Activated T-helper 2 cell treated with anti-CD3 and anti-CD28 coated beads, Interferon-gamma antibody, Interleukin-2, Interleukin-4, amounts not matched to agents 10 μg/mL and 5 μg/mL and 100 μg/mL, durations not matched to agents 14 hours and 24 hours and 36 hours (primary cell): Measurements from ENCODE around the gene NPTN. TPM values are rescaled to one million over a fixed set of nuclear protein-coding genes. Genes with fewer than 3 reads are reported as not detected.

ENCODE experiments used
- DNase-seq: peaks from one replicate; pipeline ENCODE4 v3.0.0; 2021; ENCODE audit warnings: low spot score
- H3K27ac Mint-ChIP-seq: one replicate; pipeline ENCODE4 v1.8.0; 2021; ENCODE audit warnings: mixed read lengths
- H3K27me3 Mint-ChIP-seq: one replicate; pipeline ENCODE4 v1.8.0; 2021; ENCODE audit warnings: low read depth, mixed read lengths
- H3K36me3 Mint-ChIP-seq: one replicate; pipeline ENCODE4 v1.8.0; 2021; ENCODE audit warnings: low read depth, mixed read lengths
- H3K4me1 Mint-ChIP-seq: one replicate; pipeline ENCODE4 v1.8.0; 2021; ENCODE audit warnings: low read depth, mixed read lengths
- H3K4me3 Mint-ChIP-seq: one replicate; pipeline ENCODE4 v1.8.0; 2021; ENCODE audit warnings: low read depth, mild to moderate bottlenecking, moderate library complexity, mixed read lengths
- H3K9me3 Mint-ChIP-seq: one replicate; pipeline ENCODE4 v1.8.0; 2021; ENCODE audit warnings: mixed read lengths
- intact Hi-C: fragments of 100-400 bp; cut with micrococcal nuclease; formaldehyde crosslinking; loops from one replicate; pipeline ENCODE4 v1.15.1; 2023
- total RNA-seq: library from RNA; stranded (reverse); gene quantifications from 2 replicates; pipeline ENCODE4 v1.2.3, GENCODE V29; 2022

NPTN gene
- total RNA-seq, 1 donor from 2014 or later: 76.6 TPM

DNA sequence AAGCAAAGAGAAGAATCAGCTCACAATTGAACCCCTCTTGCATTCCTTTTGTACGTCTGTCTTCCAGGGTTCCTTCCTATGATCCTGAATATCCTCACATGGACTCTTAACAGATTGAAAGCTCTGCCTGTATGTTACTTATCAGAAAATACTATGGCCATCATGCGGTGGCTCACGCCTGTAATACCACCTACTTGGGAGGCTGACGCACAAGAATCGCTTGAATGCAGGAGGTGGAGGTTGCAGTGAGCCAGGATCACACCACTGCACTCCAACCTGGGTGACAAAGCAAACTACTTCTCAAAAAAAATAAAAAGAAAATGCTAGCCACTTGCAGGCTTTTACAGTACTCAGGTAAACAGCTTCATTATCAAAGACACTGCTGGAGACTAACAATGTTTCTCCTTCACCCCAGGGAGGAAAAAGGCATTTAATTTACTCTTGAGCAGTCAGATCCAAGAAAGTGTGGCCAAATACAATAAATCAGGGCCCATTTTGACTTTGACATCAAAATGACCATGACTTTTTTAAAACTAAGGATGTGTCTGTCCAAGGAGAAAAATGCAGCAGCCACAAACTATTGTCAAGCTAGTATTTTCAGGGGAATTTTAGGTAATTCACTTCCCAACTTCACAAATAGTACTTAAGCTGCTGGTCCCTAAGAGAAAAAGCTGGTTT, 27.3 kb downstream of the NPTN start:
- Mint-ChIP-seq H3K36me3 (peaks cover 16% of the 10 kb centered on the region), H3K27ac (no peak overlapping the region), H3K9me3 (no peaks in the 10 kb centered on the region), H3K27me3 (no peaks in the 10 kb centered on the region), H3K4me1 (peaks cover 18% of the 10 kb centered on the region), H3K4me3 (no peak overlapping the region)
- DNase-seq: no peak
- intact Hi-C loops: no loop called here

DNA sequence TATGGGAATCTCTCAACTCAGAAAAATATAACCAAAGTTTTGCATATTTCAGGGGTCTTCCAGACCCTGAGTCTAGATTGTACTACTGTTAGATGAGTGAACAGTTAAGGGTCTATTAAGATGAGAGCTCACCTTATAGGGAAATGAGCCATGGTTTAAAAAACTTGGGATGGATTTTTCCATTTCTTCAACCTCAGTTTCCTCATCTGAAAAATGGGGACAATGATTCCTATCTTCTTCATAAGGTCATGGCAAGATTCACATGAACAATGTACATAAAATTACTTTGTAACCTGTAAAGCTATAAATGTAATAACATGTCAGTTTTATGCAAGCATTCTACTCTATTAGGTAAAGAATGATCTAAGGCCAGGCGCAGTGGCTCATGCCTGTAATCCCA, 28.7 kb downstream of the NPTN start:
- no peak for DNase-seq
- H3K36me3 Mint-ChIP-seq: peaks cover 16% of the 10 kb centered on the region
- H3K27me3 Mint-ChIP-seq: no peaks in the 10 kb centered on the region
- H3K27ac Mint-ChIP-seq: no peak overlapping the region
- no peak overlapping the region for H3K4me3 Mint-ChIP-seq
- no peaks in the 10 kb centered on the region for H3K9me3 Mint-ChIP-seq
- H3K4me1 Mint-ChIP-seq: peaks cover 18% of the 10 kb centered on the region
- intact Hi-C loops: no loop called here

DNA sequence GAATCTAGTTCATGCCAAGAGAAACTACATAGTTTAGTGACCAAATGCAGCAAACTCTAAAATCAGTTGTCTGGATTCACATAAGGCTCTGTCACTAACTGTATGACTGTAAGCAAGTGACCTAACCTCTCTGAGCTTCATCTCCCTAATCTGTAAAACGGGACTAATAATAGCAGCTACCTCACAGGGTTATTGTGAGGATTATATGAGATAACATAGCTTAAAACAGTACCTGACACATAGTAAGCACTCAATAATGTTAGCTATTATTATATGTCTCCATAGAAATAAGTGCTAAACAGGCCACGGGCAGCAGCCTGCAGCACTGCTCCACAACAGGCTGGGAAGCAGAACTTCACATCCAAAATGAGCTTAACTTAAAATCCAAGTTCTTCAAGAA, 30.2 kb downstream of the NPTN start:
- H3K4me3 Mint-ChIP-seq: no peak overlapping the region

DNA sequence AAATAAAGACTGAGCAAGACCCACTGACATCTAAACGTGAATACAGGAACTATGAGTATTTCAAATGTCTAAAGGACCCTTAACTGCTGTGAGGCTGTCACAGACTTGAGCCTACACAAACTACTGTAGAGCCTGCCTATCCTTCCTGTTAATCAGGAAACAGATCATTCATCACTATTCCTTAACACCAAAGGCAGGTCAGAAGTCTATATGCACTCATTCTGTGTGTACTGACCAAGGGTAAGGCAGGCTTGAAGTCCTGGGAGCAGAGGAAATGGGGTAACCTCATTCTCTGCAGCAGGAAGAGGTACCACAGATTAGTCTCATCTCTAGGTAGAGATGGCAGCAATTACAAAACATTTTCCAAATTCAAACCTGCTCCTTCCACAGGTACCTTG, 30.7 kb downstream of the NPTN start:
- H3K9me3 Mint-ChIP-seq: no peaks in the 10 kb centered on the region
- peaks cover 11% of the 10 kb centered on the region for H3K36me3 Mint-ChIP-seq
- H3K27ac Mint-ChIP-seq: no peak overlapping the region
- DNase-seq: no peak
- intact Hi-C loops: no loop called here
- no peaks in the 10 kb centered on the region for H3K27me3 Mint-ChIP-seq
- no peak overlapping the region for H3K4me3 Mint-ChIP-seq
- peaks cover 8% of the 10 kb centered on the region for H3K4me1 Mint-ChIP-seq

More for the DNA sequence above, 30.2 kb downstream of the NPTN start:
- intact Hi-C loops: no loop called here
- Mint-ChIP-seq H3K4me1 (peaks cover 11% of the 10 kb centered on the region), H3K36me3 (peaks cover 11% of the 10 kb centered on the region), H3K27me3 (no peaks in the 10 kb centered on the region), H3K9me3 (no peaks in the 10 kb centered on the region), H3K27ac (no peak overlapping the region)
- DNase-seq: no peak

DNA sequence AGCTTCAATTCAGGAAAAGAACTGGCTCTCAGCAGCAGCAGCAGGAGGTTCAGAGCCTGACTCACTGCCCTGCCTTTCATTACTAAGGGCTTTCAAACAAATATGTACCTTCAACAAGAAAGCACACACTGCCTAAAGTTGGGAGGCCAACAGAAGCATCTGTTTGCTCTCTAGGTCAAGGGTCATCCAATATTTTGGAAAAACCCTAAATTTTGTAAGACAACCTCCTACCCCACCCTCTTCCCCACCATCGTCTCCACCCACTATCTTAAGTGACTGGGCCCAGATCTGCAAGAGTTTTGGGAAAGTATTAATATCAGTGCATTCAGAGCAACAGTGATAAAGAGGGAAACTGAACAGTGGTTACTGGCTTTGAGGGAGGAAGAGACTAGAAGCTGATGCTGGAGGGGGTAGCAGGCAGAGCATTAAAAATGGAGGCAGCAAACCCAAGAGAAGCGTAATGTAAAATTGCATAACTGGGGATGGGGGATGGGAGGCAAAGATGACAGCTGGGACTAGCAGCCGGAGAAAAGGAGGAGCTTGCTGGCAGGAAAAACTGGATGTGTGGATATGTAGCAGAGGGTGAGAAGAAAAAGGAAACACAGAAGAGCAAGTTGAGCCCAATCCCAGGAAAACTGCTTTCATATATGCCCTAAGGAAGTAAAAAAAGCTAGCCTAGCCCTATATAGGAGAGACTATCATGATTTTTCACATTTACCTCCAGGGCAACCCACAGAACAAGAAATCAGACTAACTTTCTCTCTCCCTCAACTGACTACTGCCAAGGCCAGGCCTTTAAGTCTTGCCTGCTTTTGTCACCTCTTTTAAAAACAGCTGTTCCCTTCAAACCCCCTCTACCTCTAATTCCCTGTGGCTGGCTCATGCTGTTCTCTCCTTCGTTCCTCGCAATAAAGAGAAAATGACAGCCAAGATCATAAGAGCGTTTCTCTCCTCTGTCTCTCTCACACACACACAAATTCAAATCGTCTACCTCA, 31.4 kb downstream of the NPTN start:
- H3K36me3 Mint-ChIP-seq: peaks cover 6% of the 10 kb centered on the region
- no peaks in the 10 kb centered on the region for H3K27me3 Mint-ChIP-seq
- no peak overlapping the region for H3K27ac Mint-ChIP-seq
- H3K9me3 Mint-ChIP-seq: no peaks in the 10 kb centered on the region
- intact Hi-C loops: no loop called here
- H3K4me1 Mint-ChIP-seq: peaks cover 1% of the 10 kb centered on the region
- no peak overlapping the region for H3K4me3 Mint-ChIP-seq
- no peak for DNase-seq

DNA sequence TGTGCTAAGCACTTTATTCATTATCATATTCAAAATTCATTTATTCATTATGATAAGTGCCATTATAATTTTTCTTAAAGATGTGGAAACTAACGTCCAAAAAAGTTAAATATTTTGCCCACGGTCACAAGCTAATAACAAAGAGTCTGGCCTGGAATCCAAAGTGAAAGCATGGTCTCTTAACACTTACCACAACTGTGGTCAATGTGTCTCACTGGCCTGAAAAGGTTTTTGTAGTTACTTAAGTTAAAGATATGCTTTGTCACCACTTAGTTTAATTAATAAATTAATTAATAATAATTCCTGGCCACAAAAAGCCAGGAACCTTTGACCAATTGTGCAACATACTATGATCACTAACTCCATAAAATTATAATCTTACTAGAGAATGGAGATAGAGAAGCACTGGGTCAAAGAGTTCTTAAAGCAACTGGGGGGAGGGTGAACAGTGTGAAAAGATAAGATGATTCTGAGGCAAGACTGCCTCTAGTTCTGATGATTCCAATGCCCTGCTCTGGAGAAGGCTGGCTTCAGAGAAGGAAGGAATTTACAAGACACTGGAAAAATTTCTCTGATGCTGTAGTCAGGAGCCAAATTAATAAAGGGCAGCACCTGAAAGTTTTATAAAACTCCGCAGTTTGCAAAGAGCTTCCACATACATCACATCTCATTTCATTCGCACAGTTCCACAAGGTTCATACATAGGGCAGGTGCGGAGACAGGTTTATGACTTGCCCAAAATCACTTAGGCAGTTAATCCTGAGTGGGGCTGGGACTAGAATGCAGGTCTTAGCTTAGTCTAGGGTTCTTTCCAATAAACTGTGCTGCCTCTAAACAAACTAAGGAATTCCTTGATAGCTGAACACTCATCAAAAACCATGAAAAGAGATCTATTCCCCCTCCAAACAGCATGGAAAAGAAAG, 32.5 kb downstream of the NPTN start:
- Mint-ChIP-seq H3K27me3 (no peaks in the 10 kb centered on the region), H3K4me3 (no peak overlapping the region), H3K27ac (no peak overlapping the region), H3K4me1 (peaks cover 10% of the 10 kb centered on the region), H3K9me3 (no peaks in the 10 kb centered on the region), H3K36me3 (peaks cover 12% of the 10 kb centered on the region)
- DNase-seq: no peak
- intact Hi-C loops: no loop called here

DNA sequence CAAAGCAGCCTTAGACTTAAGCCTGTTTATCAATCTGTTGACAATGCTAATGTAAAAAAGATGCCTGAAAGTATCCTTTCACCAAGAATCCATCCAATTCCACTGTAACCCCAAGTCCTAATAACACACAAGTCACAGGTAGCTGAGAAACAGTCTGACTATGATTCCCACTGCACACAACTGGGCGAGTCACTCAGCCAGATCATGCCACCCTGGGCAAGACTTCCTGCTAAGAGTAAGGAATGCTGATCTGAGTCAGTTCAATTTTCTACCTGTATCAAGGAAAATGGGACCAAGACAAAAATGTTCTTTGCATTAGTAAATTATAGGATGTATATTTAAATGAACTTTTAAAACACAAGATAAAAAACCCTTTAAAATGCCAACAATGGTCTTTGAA, 33.3 kb downstream of the NPTN start:
- no peak overlapping the region for H3K4me3 Mint-ChIP-seq
- no peaks in the 10 kb centered on the region for H3K9me3 Mint-ChIP-seq
- peaks cover 12% of the 10 kb centered on the region for H3K36me3 Mint-ChIP-seq

DNA sequence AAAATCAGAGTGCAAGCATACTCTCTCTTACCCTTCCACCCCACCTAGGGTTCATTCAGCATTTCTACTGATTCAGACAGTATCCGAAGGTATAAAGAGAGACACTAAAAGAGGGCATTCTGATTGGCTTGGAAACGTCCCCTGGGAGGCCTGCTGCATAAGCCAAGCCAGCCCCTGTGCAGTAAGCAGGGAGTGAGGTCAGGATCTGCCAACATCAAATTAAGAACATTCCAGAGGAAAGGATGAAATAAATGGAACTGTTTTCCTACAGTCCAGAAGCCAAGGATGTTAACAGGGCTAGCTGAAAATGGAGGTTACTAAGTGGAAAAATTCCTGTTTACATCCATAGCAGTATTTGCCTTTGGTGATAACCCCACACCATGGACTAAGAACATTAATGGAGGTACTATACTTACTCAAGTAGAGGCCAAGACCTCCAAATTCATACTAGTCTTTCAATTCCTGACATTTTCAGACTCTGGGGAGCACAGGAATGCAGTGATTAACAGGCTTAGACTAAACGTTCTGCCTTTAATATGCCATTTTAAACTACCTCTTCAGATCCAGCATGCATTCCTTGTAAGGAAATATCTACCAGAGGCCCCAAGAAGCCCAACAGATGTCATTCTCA, 34.5 kb downstream of the NPTN start:
- no peak for DNase-seq
- no peaks in the 10 kb centered on the region for H3K9me3 Mint-ChIP-seq
- no peak overlapping the region for H3K27ac Mint-ChIP-seq
- intact Hi-C loops: no loop called here
- no peaks in the 10 kb centered on the region for H3K27me3 Mint-ChIP-seq
- peaks cover 12% of the 10 kb centered on the region for H3K36me3 Mint-ChIP-seq
- no peak overlapping the region for H3K4me3 Mint-ChIP-seq
- peaks cover 10% of the 10 kb centered on the region for H3K4me1 Mint-ChIP-seq

More for the DNA sequence above, 33.3 kb downstream of the NPTN start:
- no peak for DNase-seq
- no peaks in the 10 kb centered on the region for H3K27me3 Mint-ChIP-seq
- no peak overlapping the region for H3K27ac Mint-ChIP-seq
- intact Hi-C loops: no loop called here
- peaks cover 10% of the 10 kb centered on the region for H3K4me1 Mint-ChIP-seq

DNA sequence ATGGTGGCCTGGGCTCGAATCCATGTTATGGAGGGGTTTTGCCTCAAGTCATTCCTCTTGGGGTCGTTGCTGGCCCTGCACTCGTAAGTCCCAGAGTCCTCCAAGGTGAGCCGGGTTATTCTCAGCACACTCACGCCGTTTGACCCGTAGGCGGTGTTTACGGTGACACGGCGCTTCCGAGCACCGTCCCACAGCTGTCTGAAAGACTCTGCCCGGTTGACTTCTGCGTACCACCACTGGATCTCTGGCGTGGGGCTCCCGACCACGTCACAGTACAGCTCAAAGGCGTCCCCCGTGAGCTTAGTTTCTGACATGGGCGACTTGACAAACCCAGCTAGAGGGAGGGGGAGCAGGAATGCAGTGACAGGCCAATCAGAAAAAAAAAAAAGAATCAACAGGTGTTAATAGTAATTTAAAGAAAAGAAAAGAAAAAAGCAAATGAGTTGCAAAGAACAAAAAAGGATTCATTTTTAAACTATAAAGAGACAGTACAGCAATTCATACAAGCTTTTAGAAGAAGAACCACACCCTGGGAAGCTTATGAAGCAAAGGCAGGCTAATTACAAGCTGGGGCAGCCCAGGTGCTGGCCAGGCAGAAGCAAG, 36.1 kb downstream of the NPTN start:
- no peak overlapping the region for H3K4me3 Mint-ChIP-seq
- intact Hi-C loops: no loop called here
- H3K27ac Mint-ChIP-seq: no peak overlapping the region
- H3K36me3 Mint-ChIP-seq: peaks cover 11% of the 10 kb centered on the region
- no peak for DNase-seq
- H3K9me3 Mint-ChIP-seq: no peaks in the 10 kb centered on the region
- no peaks in the 10 kb centered on the region for H3K27me3 Mint-ChIP-seq
- H3K4me1 Mint-ChIP-seq: peaks cover 10% of the 10 kb centered on the region

DNA sequence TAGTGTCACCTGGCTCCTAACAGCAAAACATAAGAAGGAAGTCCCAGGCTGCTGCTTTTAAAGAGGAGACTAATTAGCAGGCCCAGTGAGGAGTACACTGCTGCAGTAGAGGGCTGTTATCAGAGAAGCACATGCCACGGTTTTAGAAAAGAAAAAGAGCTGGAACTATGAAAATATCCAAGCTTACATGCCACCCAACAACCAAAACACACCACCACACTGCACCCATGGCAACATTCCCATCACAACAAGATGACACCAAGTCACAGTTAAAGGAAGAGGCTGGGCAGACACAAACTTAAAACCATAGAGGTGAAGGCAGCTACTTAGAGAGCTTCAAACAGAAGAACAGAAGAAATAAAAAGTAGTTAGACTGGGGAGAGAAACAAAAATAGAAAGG, 37.0 kb downstream of the NPTN start:
- Mint-ChIP-seq H3K27me3 (no peaks in the 10 kb centered on the region), H3K9me3 (no peaks in the 10 kb centered on the region), H3K27ac (no peak overlapping the region), H3K4me1 (peaks cover 10% of the 10 kb centered on the region), H3K4me3 (no peak overlapping the region), H3K36me3 (peaks cover 21% of the 10 kb centered on the region)
- intact Hi-C loops: no loop called here
- DNase-seq: no peak

DNA sequence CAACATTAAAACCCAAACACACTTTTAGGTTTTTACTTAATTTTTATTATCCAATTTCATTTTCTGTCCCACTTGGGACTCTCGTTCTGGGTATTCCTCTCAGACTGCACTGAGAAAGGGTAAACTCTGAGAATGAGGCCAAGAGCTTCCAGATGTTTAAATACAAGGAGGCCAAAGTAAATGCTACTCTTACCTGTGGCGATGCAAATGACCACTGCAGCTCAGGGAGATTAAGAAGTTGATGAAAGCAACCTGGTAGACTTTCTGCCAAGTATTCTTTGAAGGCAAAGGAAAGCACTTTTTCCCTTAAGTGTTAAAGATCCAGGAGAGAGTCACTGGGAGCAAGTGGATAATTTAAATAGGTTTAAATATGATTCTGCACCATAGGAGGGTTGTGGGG, 39.1 kb downstream of the NPTN start:
- Mint-ChIP-seq H3K27ac (no peak overlapping the region), H3K4me3 (no peak overlapping the region), H3K4me1 (peaks cover 10% of the 10 kb centered on the region), H3K36me3 (peaks cover 28% of the 10 kb centered on the region), H3K9me3 (no peaks in the 10 kb centered on the region), H3K27me3 (no peaks in the 10 kb centered on the region)
- intact Hi-C loops: no loop called here
- no peak for DNase-seq
